Hepatocyte (in vitro differentiated cells): Measurements from ENCODE around the gene CTRB2. TPM values are rescaled to one million over a fixed set of nuclear protein-coding genes. Genes with fewer than 3 reads are reported as not detected.

Source experiments
- DNase-seq: peaks from one replicate; pipeline ENCODE4 v3.0.0-alpha.2; 2016; ENCODE audit warnings: low spot score
- H2AFZ ChIP-seq: fragments of 200-600 bp; sonication (generic); 2 replicates; pipeline ENCODE4 v1.6.0; 2016; ENCODE audit warnings: antibody characterized with exemption, mild to moderate bottlenecking
- H3K27ac ChIP-seq: fragments of 200-600 bp; sonication (generic); 2 replicates; pipeline ENCODE4 v1.5.1; 2016; ENCODE audit warnings: mild to moderate bottlenecking
- H3K27me3 ChIP-seq: fragments of 200-600 bp; sonication (generic); 2 replicates; pipeline ENCODE4 v1.6.1; 2016
- H3K36me3 ChIP-seq: fragments of 200-600 bp; sonication (generic); replicated peaks from 2 replicates; pipeline ENCODE4 v1.5.1; 2016; ENCODE audit warnings: low read depth; ENCODE audit not compliant: insufficient read depth
- H3K4me1 ChIP-seq: fragments of 200-600 bp; sonication (generic); 2 replicates; pipeline ENCODE4 v1.5.1; 2016; ENCODE audit warnings: mild to moderate bottlenecking, moderate library complexity; ENCODE audit not compliant: insufficient read depth
- H3K4me2 ChIP-seq: fragments of 200-600 bp; sonication (generic); 2 replicates; pipeline ENCODE4 v1.6.0; 2016
- H3K4me3 ChIP-seq: fragments of 200-600 bp; sonication (generic); 2 replicates; pipeline ENCODE4 v1.5.1; 2016; ENCODE audit warnings: mild to moderate bottlenecking
- H3K79me2 ChIP-seq: fragments of 200-600 bp; sonication (generic); 2 replicates; pipeline ENCODE4 v1.6.0; 2017; ENCODE audit warnings: mild to moderate bottlenecking
- H3K9me2 ChIP-seq: fragments of 200-600 bp; sonication (generic); replicated peaks from 2 replicates; pipeline ENCODE4 v1.6.0; 2017; ENCODE audit warnings: mild to moderate bottlenecking; ENCODE audit not compliant: insufficient read depth
- H3K9me3 ChIP-seq: fragments of 200-600 bp; sonication (generic); 2 replicates; pipeline ENCODE4 v1.5.1; 2016; ENCODE audit warnings: low read depth, mild to moderate bottlenecking
- H4K20me1 ChIP-seq: fragments of 200-600 bp; sonication (generic); 2 replicates; pipeline ENCODE4 v1.6.0; 2016; ENCODE audit warnings: mild to moderate bottlenecking; ENCODE audit not compliant: insufficient read depth, poor library complexity, severe bottlenecking
- CTCF ChIP-seq: fragments of 200-600 bp; sonication (generic); IDR thresholded peaks from 2 replicates; pipeline ENCODE4 v1.5.1; 2016; ENCODE audit warnings: antibody characterized with exemption, mild to moderate bottlenecking; ENCODE audit not compliant: poor library complexity
- EZH2 ChIP-seq: fragments of 200-600 bp; sonication (generic); IDR thresholded peaks from 2 replicates; pipeline ENCODE4 v1.6.1; 2016; ENCODE audit warnings: antibody characterized with exemption, mild to moderate bottlenecking, borderline replicate concordance
- EZH2phosphoT487 ChIP-seq: fragments of 200-600 bp; sonication (generic); IDR thresholded peaks from one replicate; pipeline ENCODE4 v1.6.1; 2018; ENCODE audit warnings: antibody characterized with exemption, mild to moderate bottlenecking, low read depth, moderate library complexity; ENCODE audit not compliant: unreplicated experiment, severe bottlenecking
- WGBS: methylation state at CpG from one replicate; pipeline ENCODE4 v1.1.6; 2016; ENCODE audit warnings: low lambda C conversion rate; ENCODE audit errors: missing lambda C conversion rate; 5-methylcytosine and 5-hydroxymethylcytosine counted together
- polyA plus RNA-seq: library from polyadenylated mRNA; unstranded; fragments of >200 nt; fragmentation: Nextera tagmentation; extraction: Ambion mirVana; gene quantifications from 2 replicates; pipeline ENCODE4 v1.2.1, GENCODE V29; 2016
- total RNA-seq: library from RNA; depleted of rRNA; stranded (reverse); fragments of >200 nt; gene quantifications from 2 replicates; pipeline ENCODE4 v1.2.3, GENCODE V29; 2014

CTRB2 gene
- total and polyA plus RNA-seq, 2 experiments from 2014 or later, result 0.44 TPM; not detected in 1

- H3K27ac ChIP-seq, result no peak overlapping the region
- H3K4me1 ChIP-seq, result peaks cover 18% of the 10 kb centered on the region
- no peaks in the 10 kb centered on the region for H3K27me3 ChIP-seq
- WGBS, result 96% methylated on average over 18 of the region's 28 CpGs
- H4K20me1 ChIP-seq, result peaks cover 31% of the 10 kb centered on the region
- H3K9me2 ChIP-seq, result no peaks in the 10 kb centered on the region
- H3K4me2 ChIP-seq, result no peak overlapping the region
- H3K36me3 ChIP-seq, result no peaks in the 10 kb centered on the region
- TF ChIP-seq CTCF (no peak), EZH2 (no peak), EZH2phosphoT487 (no peak)
- H2AFZ ChIP-seq, result no peak overlapping the region
- H3K4me3 ChIP-seq, result no peak overlapping the region
- DNase-seq, result no peak
- H3K9me3 ChIP-seq, result no peaks in the 10 kb centered on the region
- H3K79me2 ChIP-seq, result peaks cover 65% of the 10 kb centered on the region
These were observed 29.9 kb upstream of the CTRB2 start for GRCh38 chr16:75236736-75237397.

GRCh38 chr16:75236232-75236631 is 29.3 kb upstream of the CTRB2 start:
- Histone ChIP-seq H3K79me2 (peaks cover 63% of the 10 kb centered on the region), H3K27me3 (no peaks in the 10 kb centered on the region), H3K9me3 (no peaks in the 10 kb centered on the region), H3K4me3 (no peak overlapping the region), H3K36me3 (no peaks in the 10 kb centered on the region), H2AFZ (no peak overlapping the region), H3K4me2 (no peak overlapping the region), H3K4me1 (peaks cover 18% of the 10 kb centered on the region), H3K27ac (no peak overlapping the region), H3K9me2 (no peaks in the 10 kb centered on the region), H4K20me1 (peaks cover 31% of the 10 kb centered on the region)
- TF ChIP-seq EZH2 (no peak), CTCF (no peak), EZH2phosphoT487 (no peak)
- WGBS, result 82% methylated on average over 7 of the region's 7 CpGs
- no peak for DNase-seq

DNA sequence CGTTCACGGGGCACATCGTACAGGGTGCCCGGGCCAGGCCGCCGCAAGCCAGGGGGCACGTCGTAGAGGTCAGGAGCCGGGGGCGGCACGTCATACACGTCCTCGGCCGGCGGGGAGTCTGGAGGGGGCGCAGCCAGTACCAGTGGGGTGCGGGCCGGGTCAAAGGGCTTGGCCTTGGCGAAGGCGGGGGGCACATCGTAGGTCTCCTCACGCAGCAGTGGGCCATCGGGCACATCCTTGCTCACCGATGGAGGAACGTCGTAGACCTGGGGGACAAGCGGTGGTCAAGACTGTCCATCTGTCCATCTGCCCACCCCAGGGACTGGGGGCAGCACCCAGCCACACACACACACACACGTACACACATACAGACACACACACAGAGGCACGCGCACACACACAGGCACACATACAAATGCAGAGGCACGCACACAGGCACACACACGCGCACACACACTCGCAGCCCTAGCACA is 28.8 kb upstream of the CTRB2 start:
- Histone ChIP-seq H3K4me1 (peaks cover 18% of the 10 kb centered on the region), H3K9me3 (no peaks in the 10 kb centered on the region), H3K4me3 (no peak overlapping the region), H3K27ac (no peak overlapping the region), H4K20me1 (peaks cover 31% of the 10 kb centered on the region), H3K27me3 (no peaks in the 10 kb centered on the region), H3K9me2 (no peaks in the 10 kb centered on the region), H2AFZ (no peak overlapping the region), H3K79me2 (peaks cover 58% of the 10 kb centered on the region), H3K36me3 (no peaks in the 10 kb centered on the region), H3K4me2 (no peak overlapping the region)
- TF ChIP-seq CTCF (no peak), EZH2phosphoT487 (no peak), EZH2 (no peak)
- DNase-seq, result no peak
- 93% methylated on average over 34 of the region's 34 CpGs for WGBS
